Suprapubic skin (tissue), 4 donors: ENCODE measurements around the gene RALGDS. TPM values are rescaled to one million over a fixed set of nuclear protein-coding genes. Genes with fewer than 3 reads are reported as not detected.
"Not testable (repeated sequence)": the region's sequence is repeated elsewhere in the genome, so short reads cannot be mapped to it uniquely, and the experiment has no call there.

Experiments
- DNase-seq, 2 donors: peaks; one replicate each; pipeline ENCODE4 v3.0.0-alpha.2; 2019; ENCODE audit warnings: low spot score in 2 of 2
- H3K27ac ChIP-seq: fragments of 200-600 bp; sonication (generic); one replicate; pipeline ENCODE4 v1.5.1; 2019
- H3K27me3 ChIP-seq: fragments of 200-600 bp; sonication (generic); one replicate; pipeline ENCODE4 v1.5.1; 2019
- H3K36me3 ChIP-seq: fragments of 200-600 bp; sonication (generic); one replicate; pipeline ENCODE4 v1.5.1; 2019
- H3K4me1 ChIP-seq: fragments of 200-600 bp; sonication (generic); one replicate; pipeline ENCODE4 v1.5.1; 2019
- H3K4me3 ChIP-seq: fragments of 200-600 bp; sonication (generic); one replicate; pipeline ENCODE4 v1.5.1; 2019; ENCODE audit warnings: mild to moderate bottlenecking
- H3K9me3 ChIP-seq: fragments of 200-600 bp; sonication (generic); one replicate; pipeline ENCODE4 v1.5.1; 2019
- CTCF ChIP-seq, 2 donors: fragments of 200-600 bp in 1 of 2; fragments of 450-650 bp in 1 of 2; sonication (generic) in 1 of 2; IDR thresholded peaks; one replicate each; pipeline ENCODE4 v1.5.1; 2016 to 2019; ENCODE audit warnings: antibody characterized with exemption in 2 of 2, mild to moderate bottlenecking in 1 of 2, moderate library complexity in 1 of 2
- EP300 ChIP-seq: sonication (generic); formaldehyde crosslinking; IDR thresholded peaks from one replicate; pipeline ENCODE4 v1.6.1; 2017; ENCODE audit warnings: antibody characterized with exemption
- POLR2A ChIP-seq, 2 donors: fragments of 450-650 bp; IDR thresholded peaks; one replicate each; pipeline ENCODE4 v1.6.1; 2017; ENCODE audit warnings: antibody characterized with exemption in 2 of 2, mild to moderate bottlenecking in 2 of 2, moderate library complexity in 2 of 2
- POLR2AphosphoS5 ChIP-seq, 3 donors: sonication (generic); formaldehyde crosslinking; IDR thresholded peaks; one replicate each; pipeline ENCODE4 v1.6.1; 2017; ENCODE audit warnings: antibody characterized with exemption in 3 of 3
- WGBS: methylation state at CpG from one replicate; pipeline ENCODE4 v1.1.5; 2018; 5-methylcytosine and 5-hydroxymethylcytosine counted together
- total RNA-seq, 4 donors: library from RNA; depleted of rRNA; stranded (reverse); fragments of >200 nt; gene quantifications; one replicate each; pipeline ENCODE4 v1.1.0, GENCODE V29; 2016

RALGDS gene
- total RNA-seq, 4 donors from 2014 or later, result 173 to 244 (median 212) TPM

GRCh38 chr9:133063500-133064231 lies 57.4 kb downstream of the RALGDS start:
- TF ChIP-seq EP300 (no peak), POLR2AphosphoS5 (IDR thresholded peaks at IDR 0.05) (no peak), CTCF (IDR thresholded peaks at IDR 0.05) (no peak), POLR2A (IDR thresholded peaks at IDR 0.05) (no peak)
- peaks cover 21% of the 10 kb centered on the region for H3K4me1 ChIP-seq
- H3K4me3 ChIP-seq, result no peak overlapping the region
- WGBS, result 14% methylated on average over 2 of the region's 14 CpGs
- H3K36me3 ChIP-seq, result no peaks in the 10 kb centered on the region
- DNase-seq, result no peak
- H3K27me3 ChIP-seq, result no peaks in the 10 kb centered on the region
- no peaks in the 10 kb centered on the region for H3K9me3 ChIP-seq
- H3K27ac ChIP-seq, result no peak overlapping the region

GRCh38 chr9:133063159-133063499 lies 57.9 kb downstream of the RALGDS start:
- Histone ChIP-seq H3K27ac (no peak overlapping the region), H3K9me3 (no peaks in the 10 kb centered on the region), H3K4me3 (no peak overlapping the region), H3K4me1 (peaks cover 21% of the 10 kb centered on the region), H3K27me3 (no peaks in the 10 kb centered on the region), H3K36me3 (peaks cover 2% of the 10 kb centered on the region)
- TF ChIP-seq POLR2A (IDR thresholded peaks at IDR 0.05), result no peak
- TF ChIP-seq POLR2AphosphoS5 (IDR thresholded peaks at IDR 0.05), result no peak
- TF ChIP-seq CTCF (IDR thresholded peaks at IDR 0.05), result no peak
- no peak for TF ChIP-seq EP300
- 84% methylated on average over 8 of the region's 8 CpGs for WGBS
- no peak for DNase-seq

GRCh38 chr9:133062569-133062968 lies 58.5 kb downstream of the RALGDS start:
- H3K4me3 ChIP-seq, H3K9me3 ChIP-seq, H3K27ac ChIP-seq, DNase-seq, H3K36me3 ChIP-seq, H3K27me3 ChIP-seq: not testable (repeated sequence)
- WGBS, result 48% methylated on average over 5 of the region's 8 CpGs
- peaks cover 24% of the 10 kb centered on the region for H3K4me1 ChIP-seq

- H3K4me3 ChIP-seq, result not testable (repeated sequence)
- no CpG with 5 or more reads among the region's 9 CpGs for WGBS
Observed at GRCh38 chr9:133061764-133062145, 59.3 kb downstream of the RALGDS start, which contains the start of gene CEL. Gene CEL, plus strand, starts transcription at chr9:133061981. Its CDS starts 22 bp downstream, at chr9:133062003.

GRCh38 chr9:133061019-133061763 lies 59.8 kb downstream of the RALGDS start:
- WGBS, result 38% methylated on average over 11 of the region's 14 CpGs
- peaks cover 21% of the 10 kb centered on the region for H3K36me3 ChIP-seq
- H3K27me3 ChIP-seq, H3K9me3 ChIP-seq, H3K4me3 ChIP-seq, H3K27ac ChIP-seq, DNase-seq: not testable (repeated sequence)
- peaks cover 33% of the 10 kb centered on the region for H3K4me1 ChIP-seq

More at GRCh38 chr9:133061764-133062145, 59.3 kb downstream of the RALGDS start, which contains the start of gene CEL:
- H3K4me1 ChIP-seq, result peaks cover 32% of the 10 kb centered on the region
- not testable (repeated sequence) for H3K27ac ChIP-seq, H3K9me3 ChIP-seq, H3K27me3 ChIP-seq, DNase-seq
- peaks cover 15% of the 10 kb centered on the region for H3K36me3 ChIP-seq

- Histone ChIP-seq H3K27ac (no peak overlapping the region), H3K27me3 (no peaks in the 10 kb centered on the region), H3K36me3 (peaks cover 29% of the 10 kb centered on the region), H3K9me3 (no peaks in the 10 kb centered on the region), H3K4me1 (peaks cover 41% of the 10 kb centered on the region), H3K4me3 (no peak overlapping the region)
- TF ChIP-seq CTCF (IDR thresholded peaks at IDR 0.05), result no peak
- no peak for TF ChIP-seq POLR2AphosphoS5 (IDR thresholded peaks at IDR 0.05)
- no peak for TF ChIP-seq EP300
- TF ChIP-seq POLR2A (IDR thresholded peaks at IDR 0.05), result no peak
- WGBS, result 71% methylated on average over 6 of the region's 6 CpGs
- DNase-seq, result no peak
Observed at GRCh38 chr9:133060417-133060841, 60.6 kb downstream of the RALGDS start.
